Measurements from ENCODE around the gene HMGN1. TPM values are rescaled to one million over a fixed set of nuclear protein-coding genes. Genes with fewer than 3 reads are reported as not detected.

HMGN1 gene
- total RNA-seq, 2 donors from 2014 or later, result 97.2 to 153 TPM

DNA sequence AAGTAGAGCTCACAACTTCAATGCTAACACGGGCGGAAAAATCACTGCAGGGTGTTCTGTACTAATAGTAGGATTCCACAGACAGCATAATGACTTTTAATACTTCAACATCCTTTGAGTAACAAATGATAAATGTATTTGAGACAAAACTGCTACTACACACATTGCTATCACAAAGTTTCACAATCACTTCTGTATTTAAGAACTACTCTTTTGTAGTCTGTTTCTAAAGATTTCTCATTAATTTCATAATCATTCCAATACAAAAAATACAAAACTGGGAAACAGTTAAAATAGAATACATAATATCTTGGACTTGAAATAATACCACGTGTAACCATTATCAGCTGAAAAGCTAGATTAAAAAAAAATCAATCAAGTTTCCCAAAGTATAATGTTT, 2.7 kb downstream of the HMGN1 start:
- Histone ChIP-seq H3K36me3 (replicated peaks in 1 of 2; ENCODE audit: insufficient read depth in 1 of 2, low read depth in 2 of 2) (peaks cover 0 to 10% of the 10 kb centered on the region in 2 donors), H3K9me3 (no peaks in the 10 kb centered on the region), H3K27me3 (no peaks in the 10 kb centered on the region), H3K4me1 (peaks cover 27% of the 10 kb centered on the region), H3K27ac (peak overlapping the region in 1 of 4 donors; percentile 22), H3K4me3 (no peak overlapping the region)
- TF ChIP-seq, protein P1, sequence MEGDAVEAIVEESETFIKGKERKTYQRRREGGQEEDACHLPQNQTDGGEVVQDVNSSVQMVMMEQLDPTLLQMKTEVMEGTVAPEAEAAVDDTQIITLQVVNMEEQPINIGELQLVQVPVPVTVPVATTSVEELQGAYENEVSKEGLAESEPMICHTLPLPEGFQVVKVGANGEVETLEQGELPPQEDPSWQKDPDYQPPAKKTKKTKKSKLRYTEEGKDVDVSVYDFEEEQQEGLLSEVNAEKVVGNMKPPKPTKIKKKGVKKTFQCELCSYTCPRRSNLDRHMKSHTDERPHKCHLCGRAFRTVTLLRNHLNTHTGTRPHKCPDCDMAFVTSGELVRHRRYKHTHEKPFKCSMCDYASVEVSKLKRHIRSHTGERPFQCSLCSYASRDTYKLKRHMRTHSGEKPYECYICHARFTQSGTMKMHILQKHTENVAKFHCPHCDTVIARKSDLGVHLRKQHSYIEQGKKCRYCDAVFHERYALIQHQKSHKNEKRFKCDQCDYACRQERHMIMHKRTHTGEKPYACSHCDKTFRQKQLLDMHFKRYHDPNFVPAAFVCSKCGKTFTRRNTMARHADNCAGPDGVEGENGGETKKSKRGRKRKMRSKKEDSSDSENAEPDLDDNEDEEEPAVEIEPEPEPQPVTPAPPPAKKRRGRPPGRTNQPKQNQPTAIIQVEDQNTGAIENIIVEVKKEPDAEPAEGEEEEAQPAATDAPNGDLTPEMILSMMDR (IDR thresholded peaks at IDR 0.05), result no peak
- ATAC-seq (no peak), DNase-seq (no peak)
- intact Hi-C loops (cut with DNase I), result no loop called here
- WGBS, 2 donors, result 19 to 30% methylated on average over 3 of the region's 3 CpGs

DNA sequence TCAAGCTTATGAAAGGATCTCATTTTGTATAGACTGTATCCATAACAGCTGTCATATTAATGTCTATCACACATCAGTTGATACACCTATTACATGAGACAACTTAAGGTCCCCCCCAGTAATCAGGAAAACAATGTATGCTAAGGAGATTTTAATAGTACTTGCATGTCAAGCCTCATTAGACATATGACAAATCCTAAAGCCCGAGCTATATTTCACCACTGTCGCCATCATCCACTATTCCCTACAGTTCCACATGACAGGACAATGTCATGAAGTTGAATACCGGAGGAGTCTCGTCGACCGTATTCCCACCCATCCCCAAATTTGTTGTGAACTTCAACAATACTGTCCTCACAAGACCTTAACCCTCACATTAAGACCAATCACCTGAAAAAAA, 3.4 kb downstream of the HMGN1 start:
- Histone ChIP-seq H3K27me3 (no peaks in the 10 kb centered on the region), H3K27ac (no peak overlapping the region), H3K4me1 (peaks cover 27% of the 10 kb centered on the region), H3K4me3 (no peak overlapping the region), H3K9me3 (no peaks in the 10 kb centered on the region), H3K36me3 (replicated peaks in 1 of 2; ENCODE audit: insufficient read depth in 1 of 2, low read depth in 2 of 2) (peaks cover 0 to 10% of the 10 kb centered on the region in 2 donors)
- WGBS, 2 donors, result 78 to 86% methylated on average over 6 of the region's 6 CpGs
- TF ChIP-seq POLR2A (IDR thresholded peaks at IDR 0.05), result no peak
- TF ChIP-seq, protein P1 (IDR thresholded peaks at IDR 0.05), result no peak
- intact Hi-C loops (cut with DNase I), result no loop called here
- no peak for ATAC-seq
- no peak for DNase-seq

DNA sequence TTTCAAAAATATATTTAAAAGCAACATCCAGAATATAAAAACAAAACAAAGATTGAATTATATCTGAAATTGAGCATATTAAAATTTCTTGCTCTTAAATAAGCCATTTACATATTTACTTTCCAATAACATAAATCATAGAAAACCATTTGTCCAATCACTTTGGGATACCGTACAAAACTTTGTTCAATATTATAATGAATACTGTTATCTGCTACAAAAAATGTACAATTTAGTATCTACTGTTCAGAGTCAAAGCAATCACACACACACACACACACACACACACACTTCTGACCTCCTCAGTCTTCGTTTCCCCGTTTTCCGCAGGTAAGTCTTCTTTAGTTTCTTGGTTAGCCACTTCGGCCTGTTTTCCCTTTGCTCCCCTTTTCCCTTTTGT, 4.0 kb downstream of the HMGN1 start:
- peaks cover 0 to 10% of the 10 kb centered on the region in 2 donors for H3K36me3 ChIP-seq (replicated peaks in 1 of 2; ENCODE audit: insufficient read depth in 1 of 2, low read depth in 2 of 2)
- WGBS, 2 donors, result 86 to 87% methylated on average over 5 of the region's 5 CpGs
- no peak for DNase-seq
- H3K4me3 ChIP-seq, result no peak overlapping the region
- H3K9me3 ChIP-seq, result no peaks in the 10 kb centered on the region
- intact Hi-C loops (cut with DNase I), result no loop called here
- peaks cover 22% of the 10 kb centered on the region for H3K4me1 ChIP-seq
- H3K27me3 ChIP-seq, result no peaks in the 10 kb centered on the region
- TF ChIP-seq, protein P1 (IDR thresholded peaks at IDR 0.05), result no peak
- no peak for TF ChIP-seq POLR2A (IDR thresholded peaks at IDR 0.05)
- H3K27ac ChIP-seq, result no peak overlapping the region
- ATAC-seq, result no peak

DNA sequence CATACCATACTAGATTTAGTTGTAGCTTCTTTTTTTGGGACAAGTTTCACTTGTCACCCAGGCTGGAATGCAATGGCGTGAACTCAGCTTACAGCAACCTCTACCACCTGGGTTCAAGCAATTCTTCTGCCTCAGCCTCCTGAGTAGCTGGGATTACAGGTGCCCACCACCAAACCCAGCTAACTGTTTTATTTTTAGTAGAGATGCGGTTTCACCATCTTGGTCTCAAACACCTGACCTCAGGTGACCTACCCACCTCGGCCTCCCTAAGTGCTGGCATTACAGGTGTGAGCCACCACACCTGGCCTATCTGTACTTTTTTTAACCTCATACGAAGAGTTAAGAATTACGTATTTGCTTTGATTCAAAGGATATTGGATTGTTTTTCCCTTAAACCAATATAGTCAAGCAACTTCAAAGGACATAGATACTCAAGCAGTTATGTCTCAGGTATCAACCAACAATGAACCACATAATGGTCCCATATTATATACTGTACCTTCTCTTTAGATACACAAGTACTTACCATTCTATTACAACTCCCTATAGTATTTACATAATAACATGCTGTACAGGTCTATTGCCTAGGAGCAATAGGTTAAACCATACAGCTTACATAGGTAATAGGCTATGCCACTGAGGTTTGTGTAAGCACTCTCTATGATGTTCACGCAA, 7.5 kb downstream of the HMGN1 start:
- 83 to 84% methylated on average over 6 of the region's 6 CpGs for WGBS, 2 donors
- no peak for DNase-seq
- no peak for ATAC-seq
- intact Hi-C loops (cut with DNase I), result no loop called here
- Histone ChIP-seq H3K27ac (no peak overlapping the region), H3K4me3 (no peak overlapping the region), H3K27me3 (no peaks in the 10 kb centered on the region), H3K36me3 (replicated peaks in 1 of 2; ENCODE audit: insufficient read depth in 1 of 2, low read depth in 2 of 2) (peaks cover 0 to 10% of the 10 kb centered on the region in 2 donors), H3K9me3 (no peaks in the 10 kb centered on the region), H3K4me1 (peaks cover 11% of the 10 kb centered on the region)
- TF ChIP-seq, protein P1 (IDR thresholded peaks at IDR 0.05), result no peak
- no peak for TF ChIP-seq POLR2A (IDR thresholded peaks at IDR 0.05)

DNA sequence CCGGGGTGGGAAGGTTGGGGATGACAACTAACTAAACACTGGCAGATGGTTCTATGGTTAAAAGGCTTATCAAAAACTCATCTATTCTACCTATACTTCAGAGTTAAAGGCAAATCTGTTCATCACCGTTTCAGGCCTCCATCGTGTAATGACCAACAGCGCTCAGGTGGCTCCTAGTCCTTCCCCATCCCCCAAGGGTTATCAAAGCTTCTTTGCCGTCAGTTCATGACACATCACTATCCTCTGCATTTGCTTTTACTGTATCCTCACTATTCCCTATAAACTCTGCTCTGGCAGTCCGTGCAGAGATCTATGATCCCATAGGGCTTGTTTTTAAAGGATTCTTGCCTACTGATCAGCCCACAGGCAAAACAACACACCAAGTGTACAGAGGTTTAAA, 8.2 kb downstream of the HMGN1 start:
- Histone ChIP-seq H3K9me3 (no peaks in the 10 kb centered on the region), H3K4me3 (no peak overlapping the region), H3K36me3 (replicated peaks in 1 of 2; ENCODE audit: insufficient read depth in 1 of 2, low read depth in 2 of 2) (peaks cover 0 to 10% of the 10 kb centered on the region in 2 donors), H3K4me1 (peaks cover 4% of the 10 kb centered on the region), H3K27me3 (no peaks in the 10 kb centered on the region), H3K27ac (no peak overlapping the region)
- ATAC-seq, result no peak
- no peak for DNase-seq
- intact Hi-C loops (cut with DNase I), result no loop called here
- no peak for TF ChIP-seq POLR2A (IDR thresholded peaks at IDR 0.05)
- TF ChIP-seq, protein P1 (IDR thresholded peaks at IDR 0.05), result no peak
- WGBS, 2 donors, result 87 to 92% methylated on average over 6 of the region's 6 CpGs

Data from body of pancreas (tissue), 4 donors.